ENCODE measurements around the gene DCTD.

DCTD gene

DNA sequence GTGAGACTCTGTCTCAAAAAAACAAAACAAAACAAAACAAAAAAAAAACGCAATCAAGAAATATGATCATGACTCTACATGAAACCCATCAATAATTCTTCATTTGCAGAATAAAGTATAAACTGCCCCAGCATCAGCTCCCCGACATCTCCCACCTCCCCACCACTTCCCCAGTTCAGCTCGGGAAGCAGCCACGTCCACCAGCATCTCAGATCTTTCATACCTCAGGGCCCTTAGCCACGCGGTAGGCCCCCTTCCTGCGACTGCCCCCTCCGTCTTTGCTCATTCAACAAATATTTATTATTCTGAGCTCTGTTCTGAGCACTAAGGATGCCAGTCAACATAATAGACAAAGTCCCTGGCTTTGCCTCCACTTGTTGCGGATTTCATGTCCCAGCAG lies 45.6 kb downstream of the DCTD start:
- no peak overlapping the region for H3K27ac ChIP-seq
- no peak for TF ChIP-seq ZFX (IDR thresholded peaks at IDR 0.05)
- TF ChIP-seq, protein P1, sequence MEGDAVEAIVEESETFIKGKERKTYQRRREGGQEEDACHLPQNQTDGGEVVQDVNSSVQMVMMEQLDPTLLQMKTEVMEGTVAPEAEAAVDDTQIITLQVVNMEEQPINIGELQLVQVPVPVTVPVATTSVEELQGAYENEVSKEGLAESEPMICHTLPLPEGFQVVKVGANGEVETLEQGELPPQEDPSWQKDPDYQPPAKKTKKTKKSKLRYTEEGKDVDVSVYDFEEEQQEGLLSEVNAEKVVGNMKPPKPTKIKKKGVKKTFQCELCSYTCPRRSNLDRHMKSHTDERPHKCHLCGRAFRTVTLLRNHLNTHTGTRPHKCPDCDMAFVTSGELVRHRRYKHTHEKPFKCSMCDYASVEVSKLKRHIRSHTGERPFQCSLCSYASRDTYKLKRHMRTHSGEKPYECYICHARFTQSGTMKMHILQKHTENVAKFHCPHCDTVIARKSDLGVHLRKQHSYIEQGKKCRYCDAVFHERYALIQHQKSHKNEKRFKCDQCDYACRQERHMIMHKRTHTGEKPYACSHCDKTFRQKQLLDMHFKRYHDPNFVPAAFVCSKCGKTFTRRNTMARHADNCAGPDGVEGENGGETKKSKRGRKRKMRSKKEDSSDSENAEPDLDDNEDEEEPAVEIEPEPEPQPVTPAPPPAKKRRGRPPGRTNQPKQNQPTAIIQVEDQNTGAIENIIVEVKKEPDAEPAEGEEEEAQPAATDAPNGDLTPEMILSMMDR (conservative IDR thresholded peaks at IDR 0.05) = no peak

- H3K27ac ChIP-seq = no peak overlapping the region
- TF ChIP-seq, protein P1 (conservative IDR thresholded peaks at IDR 0.05) = no peak
- TF ChIP-seq ZFX (IDR thresholded peaks at IDR 0.05) = no peak
Observed at GRCh38 chr4:182869697-182870096, 47.5 kb downstream of the DCTD start.

DNA sequence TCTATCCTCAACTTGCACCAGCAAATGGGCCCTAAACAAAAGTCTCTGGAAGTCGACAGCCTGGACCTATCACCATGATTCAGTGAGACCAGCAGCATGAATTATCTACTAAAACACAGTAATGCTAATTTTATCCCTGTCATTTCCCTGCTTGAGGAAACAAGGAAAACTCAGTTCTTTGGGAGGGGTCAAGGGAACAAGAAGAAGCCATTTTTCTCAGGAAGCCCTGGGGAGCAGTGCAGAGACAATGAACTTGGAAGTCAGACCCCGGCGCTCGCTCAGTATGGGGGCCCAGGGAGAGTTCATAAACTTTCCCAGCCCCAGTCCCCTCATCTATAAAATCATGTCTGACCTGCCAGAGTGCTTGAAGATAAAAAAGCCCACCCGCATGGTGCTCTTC lies 50.4 kb downstream of the DCTD start:
- TF ChIP-seq, protein P1 (conservative IDR thresholded peaks at IDR 0.05) = no peak
- TF ChIP-seq ZFX (IDR thresholded peaks at IDR 0.05) = no peak
- no peak overlapping the region for H3K27ac ChIP-seq

- no peak overlapping the region for H3K27ac ChIP-seq
- no peak for TF ChIP-seq ZFX (IDR thresholded peaks at IDR 0.05)
- TF ChIP-seq, protein P1 (conservative IDR thresholded peaks at IDR 0.05) = no peak
Observed at GRCh38 chr4:182863501-182863900, 53.7 kb downstream of the DCTD start.

DNA sequence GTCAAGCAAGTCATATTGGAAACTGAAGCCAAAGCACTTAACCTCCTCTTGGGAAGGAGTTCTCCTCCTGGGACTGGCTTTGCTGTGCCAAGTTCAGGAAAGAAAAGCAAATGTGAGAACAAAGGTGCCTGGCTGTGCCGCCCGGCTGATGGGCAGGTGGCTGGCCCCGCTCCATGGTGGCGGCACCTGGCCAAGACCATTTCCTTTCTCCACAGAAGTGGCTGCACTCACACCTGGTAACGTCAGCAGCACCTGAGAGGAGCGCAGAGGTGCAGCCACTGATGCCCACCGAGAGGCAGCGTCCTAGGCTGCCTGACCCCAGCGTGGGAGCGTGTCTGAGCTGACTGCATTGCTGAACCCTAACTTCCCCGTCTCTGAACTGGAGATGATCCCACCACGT lies 54.3 kb downstream of the DCTD start:
- no peak overlapping the region for H3K27ac ChIP-seq
- TF ChIP-seq ZFX (IDR thresholded peaks at IDR 0.05) = no peak
- TF ChIP-seq, protein P1 (conservative IDR thresholded peaks at IDR 0.05) = no peak

DNA sequence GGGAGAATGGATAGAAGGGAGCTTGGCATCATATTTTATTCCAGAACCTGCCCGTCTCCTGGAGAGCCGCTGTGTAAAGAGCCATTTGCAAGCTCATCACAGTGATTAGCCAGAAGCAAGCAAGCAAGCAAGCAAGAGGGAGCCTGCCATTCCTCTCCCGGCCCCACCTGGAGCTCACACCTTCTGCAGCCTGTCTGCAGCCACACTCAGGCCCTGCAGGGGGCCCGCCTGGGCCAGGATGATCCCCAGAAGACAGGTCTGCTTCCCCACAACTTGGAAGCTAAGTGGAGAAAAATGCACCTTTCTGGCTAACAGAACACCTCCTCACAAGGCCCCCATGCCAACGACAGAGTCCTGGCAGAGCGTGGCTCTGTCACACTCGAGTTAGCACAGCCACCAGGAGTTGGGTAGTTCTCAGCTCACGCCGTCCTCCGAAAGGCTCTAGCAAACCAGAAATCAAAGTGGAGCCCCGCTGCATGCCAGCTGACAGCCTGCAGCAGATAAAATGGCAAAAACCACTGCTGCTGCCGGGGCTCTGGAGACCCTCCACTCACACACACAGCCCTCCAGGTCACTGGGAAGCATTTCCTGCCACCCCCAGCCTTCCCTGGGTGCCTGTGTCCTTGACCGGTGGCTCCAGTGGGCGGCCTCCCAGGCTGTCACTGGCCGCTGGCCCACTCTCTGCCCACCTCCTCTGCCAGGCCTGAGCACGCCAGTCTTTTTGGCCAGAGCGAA lies 54.9 kb downstream of the DCTD start:
- H3K27ac ChIP-seq = no peak overlapping the region
- TF ChIP-seq, protein P1 (conservative IDR thresholded peaks at IDR 0.05) = no peak
- TF ChIP-seq ZFX (IDR thresholded peaks at IDR 0.05) = no peak

- no peak for TF ChIP-seq ZFX (IDR thresholded peaks at IDR 0.05)
- TF ChIP-seq, protein P1 (conservative IDR thresholded peaks at IDR 0.05) = no peak
- H3K27ac ChIP-seq = no peak overlapping the region
Observed at GRCh38 chr4:182861346-182861745, 55.8 kb downstream of the DCTD start.

Data from C4-2B (cell line).